Left lung (tissue), 10 donors: Measurements from ENCODE around the gene MOB3B. TPM values are rescaled to one million over a fixed set of nuclear protein-coding genes. Genes with fewer than 3 reads are reported as not detected.

ENCODE experiments used
- ATAC-seq: fragments of 200-7000 bp; cut with Tn5 transposase; one replicate; pipeline ENCODE4 v1.9.1; 2020; ENCODE audit warnings: moderate library complexity
- DNase-seq, 4 donors: peaks; one replicate each; pipeline ENCODE4 v3.0.0-alpha.2; 2013 to 2020
- H3K27ac ChIP-seq, 2 donors: fragments of 200-600 bp; sonication (generic) in 1 of 2; one replicate each; pipeline versions ENCODE4 v1.5.0 to v1.8.0; 2020 to 2021
- H3K27me3 ChIP-seq, 2 donors: fragments of 200-600 bp; sonication (generic) in 1 of 2; one replicate each; pipeline versions ENCODE4 v1.5.0 to v1.8.0; 2020 to 2021
- H3K36me3 ChIP-seq, 2 donors: fragments of 200-600 bp; sonication (generic) in 1 of 2; one replicate each; pipeline versions ENCODE4 v1.5.0 to v1.8.0; 2020 to 2021
- H3K4me1 ChIP-seq, 2 donors: fragments of 200-600 bp; one replicate each; pipeline ENCODE4 v1.8.0; 2021
- H3K4me3 ChIP-seq, 2 donors: fragments of 200-600 bp; sonication (generic) in 1 of 2; one replicate each; pipeline versions ENCODE4 v1.5.0 to v1.8.0; 2020 to 2021; ENCODE audit warnings: mild to moderate bottlenecking in 1 of 2
- H3K9me3 ChIP-seq, 2 donors: fragments of 200-600 bp; sonication (generic) in 1 of 2; one replicate each; pipeline versions ENCODE4 v1.5.0 to v1.8.0; 2020 to 2021
- CTCF ChIP-seq, 2 donors: fragments of 200-600 bp; sonication (generic) in 1 of 2; IDR thresholded peaks; one replicate each; pipeline versions ENCODE4 v1.5.0 to v1.8.0; 2021; ENCODE audit warnings: antibody characterized with exemption in 2 of 2
- intact Hi-C, 2 donors: fragments of 100-400 bp; cut with DNase I; formaldehyde crosslinking; loops; one replicate each; pipeline versions ENCODE4 v1.11.2 to v1.14.2; 2022
- polyA plus RNA-seq, 6 donors: library from polyadenylated mRNA; unstranded; fragments of 120-200 nt; gene quantifications; one replicate each; pipeline ENCODE4 v1.2.1, GENCODE V29; 2013; ENCODE audit not compliant: insufficient read length in 6 of 6
- total RNA-seq, 2 donors: library from RNA; stranded (reverse); fragmentation: NEBNext Ultra II Directional; extraction: Animal tissue kit (Norgen Biotek cat#: 25700); gene quantifications; one replicate each; pipeline ENCODE4 v1.2.1, GENCODE V29; 2021
- donor health status: DM: no; HTN: yes; CAD: no.
- donor health status: DM: no; HTN: no; CAD: no.

Gene MOB3B
- total and polyA plus RNA-seq, 8 donors, result 7.2 to 18.3 (median 15.8) TPM

GRCh38 chr9:27351438-27351837 is 178.2 kb downstream of the MOB3B start:
- Histone ChIP-seq H3K27ac (peak overlapping the region in 1 of 2 donors; percentile 16), H3K9me3 (no peaks in the 10 kb centered on the region)
- intact Hi-C loops, result no loop called here

GRCh38 chr9:27350382-27350976 is 179.1 kb downstream of the MOB3B start:
- ATAC-seq (no peak), DNase-seq (no peak)
- Histone ChIP-seq H3K4me3 (no peak overlapping the region), H3K27ac (no peak overlapping the region), H3K4me1 (peaks cover 0 to 17% of the 10 kb centered on the region in 2 donors), H3K9me3 (no peaks in the 10 kb centered on the region), H3K36me3 (no peaks in the 10 kb centered on the region), H3K27me3 (no peaks in the 10 kb centered on the region)
- intact Hi-C loops, result no loop called here
- TF ChIP-seq CTCF (IDR thresholded peaks at IDR 0.05), result no peak

More at GRCh38 chr9:27351438-27351837, 178.2 kb downstream of the MOB3B start:
- H3K27me3 ChIP-seq, result no peaks in the 10 kb centered on the region
- no peak for TF ChIP-seq CTCF (IDR thresholded peaks at IDR 0.05)
- no peak for ATAC-seq
- peaks cover 0 to 17% of the 10 kb centered on the region in 2 donors for H3K4me1 ChIP-seq
- DNase-seq, result peak in 1 of 4 donors; percentile 52
- no peak overlapping the region for H3K4me3 ChIP-seq
- H3K36me3 ChIP-seq, result no peaks in the 10 kb centered on the region

GRCh38 chr9:27349698-27350080 is 179.9 kb downstream of the MOB3B start:
- no peaks in the 10 kb centered on the region for H3K9me3 ChIP-seq
- H3K36me3 ChIP-seq, result no peaks in the 10 kb centered on the region
- ATAC-seq (no peak), DNase-seq (no peak)
- TF ChIP-seq CTCF (IDR thresholded peaks at IDR 0.05), result no peak
- no peak overlapping the region for H3K27ac ChIP-seq
- no peaks in the 10 kb centered on the region for H3K27me3 ChIP-seq
- intact Hi-C loops, result no loop called here
- H3K4me1 ChIP-seq, result peaks cover 0 to 17% of the 10 kb centered on the region in 2 donors
- no peak overlapping the region for H3K4me3 ChIP-seq

- Histone ChIP-seq H3K4me3 (no peak overlapping the region), H3K4me1 (peaks cover 0 to 17% of the 10 kb centered on the region in 2 donors), H3K27me3 (no peaks in the 10 kb centered on the region), H3K36me3 (no peaks in the 10 kb centered on the region), H3K27ac (no peak overlapping the region), H3K9me3 (no peaks in the 10 kb centered on the region)
- TF ChIP-seq CTCF (IDR thresholded peaks at IDR 0.05), result no peak
- DNase-seq (peak in 2 of 4 donors; percentile 57 to 67), ATAC-seq (no peak)
- intact Hi-C loops, result no loop called here
These were observed 180.6 kb downstream of the MOB3B start for GRCh38 chr9:27348785-27349697.

- Histone ChIP-seq H3K9me3 (no peaks in the 10 kb centered on the region), H3K27me3 (no peaks in the 10 kb centered on the region), H3K4me3 (no peak overlapping the region), H3K36me3 (no peaks in the 10 kb centered on the region), H3K27ac (peak overlapping the region in 1 of 2 donors; percentile 9), H3K4me1 (peaks cover 0 to 7% of the 10 kb centered on the region in 2 donors)
- DNase-seq (no peak), ATAC-seq (peak; percentile 17)
- no peak for TF ChIP-seq CTCF (IDR thresholded peaks at IDR 0.05)
- intact Hi-C loops, result no loop called here
These were observed 181.7 kb downstream of the MOB3B start for GRCh38 chr9:27347889-27348288.
